ENCODE measurements around the gene IL27RA. TPM values are rescaled to one million over a fixed set of nuclear protein-coding genes. Genes with fewer than 3 reads are reported as not detected.

The IL27RA gene
- total RNA-seq, 1 donor from 2014 or later: 1.9 TPM

- H3K4me1 Mint-ChIP-seq (ENCODE audit: unreplicated experiment): peaks cover 18% of the 10 kb centered on the region
- H3K27me3 Mint-ChIP-seq (ENCODE audit: unreplicated experiment): no peaks in the 10 kb centered on the region
- no peaks in the 10 kb centered on the region for H3K9me3 Mint-ChIP-seq (ENCODE audit: unreplicated experiment)
- DNase-seq (ENCODE audit: extremely low spot score, unreplicated experiment): no peak
- TF ChIP-seq CTCF (IDR thresholded peaks at IDR 0.05): no peak
- H3K4me3 Mint-ChIP-seq (ENCODE audit: unreplicated experiment): no peak overlapping the region
- peak overlapping the region; percentile 67 for H3K27ac Mint-ChIP-seq (ENCODE audit: unreplicated experiment)
- peaks cover 11% of the 10 kb centered on the region for H3K36me3 Mint-ChIP-seq (ENCODE audit: unreplicated experiment)
Measured at GRCh38 chr19:13984875-13985741, 46.5 kb upstream of the IL27RA start.

- H3K9me3 Mint-ChIP-seq (ENCODE audit: unreplicated experiment): no peaks in the 10 kb centered on the region
- DNase-seq (ENCODE audit: extremely low spot score, unreplicated experiment): no peak
- H3K36me3 Mint-ChIP-seq (ENCODE audit: unreplicated experiment): peaks cover 13% of the 10 kb centered on the region
- H3K4me1 Mint-ChIP-seq (ENCODE audit: unreplicated experiment): peaks cover 18% of the 10 kb centered on the region
- H3K27me3 Mint-ChIP-seq (ENCODE audit: unreplicated experiment): no peaks in the 10 kb centered on the region
- no peak for TF ChIP-seq CTCF (IDR thresholded peaks at IDR 0.05)
- H3K27ac Mint-ChIP-seq (ENCODE audit: unreplicated experiment): peak overlapping the region; percentile 67
- H3K4me3 Mint-ChIP-seq (ENCODE audit: unreplicated experiment): no peak overlapping the region
Measured at GRCh38 chr19:13985771-13986347, 45.7 kb upstream of the IL27RA start.

- Mint-ChIP-seq H3K4me1 (ENCODE audit: unreplicated experiment) (peaks cover 18% of the 10 kb centered on the region), H3K27ac (ENCODE audit: unreplicated experiment) (peak overlapping the region; percentile 80), H3K27me3 (ENCODE audit: unreplicated experiment) (no peaks in the 10 kb centered on the region), H3K9me3 (ENCODE audit: unreplicated experiment) (no peaks in the 10 kb centered on the region), H3K4me3 (ENCODE audit: unreplicated experiment) (no peak overlapping the region), H3K36me3 (ENCODE audit: unreplicated experiment) (peaks cover 16% of the 10 kb centered on the region)
- TF ChIP-seq CTCF (IDR thresholded peaks at IDR 0.05): no peak
- DNase-seq (ENCODE audit: extremely low spot score, unreplicated experiment): peak; percentile 91
Measured at GRCh38 chr19:13986348-13986904, 45.1 kb upstream of the IL27RA start.

GRCh38 chr19:13987101-13987890 is 44.3 kb upstream of the IL27RA start:
- peaks cover 16% of the 10 kb centered on the region for H3K4me1 Mint-ChIP-seq (ENCODE audit: unreplicated experiment)
- H3K4me3 Mint-ChIP-seq (ENCODE audit: unreplicated experiment): peak overlapping the region; percentile 32
- H3K9me3 Mint-ChIP-seq (ENCODE audit: unreplicated experiment): no peaks in the 10 kb centered on the region
- no peak for DNase-seq (ENCODE audit: extremely low spot score, unreplicated experiment)
- peaks cover 18% of the 10 kb centered on the region for H3K36me3 Mint-ChIP-seq (ENCODE audit: unreplicated experiment)
- no peak for TF ChIP-seq CTCF (IDR thresholded peaks at IDR 0.05)
- peak overlapping the region; percentile 80 for H3K27ac Mint-ChIP-seq (ENCODE audit: unreplicated experiment)
- H3K27me3 Mint-ChIP-seq (ENCODE audit: unreplicated experiment): no peaks in the 10 kb centered on the region

Data from osteocyte (in vitro differentiated cells).